SKM-1 (cell line): ENCODE measurements around the gene PCSK9.
"Not testable (repeated sequence)": the region's sequence is repeated elsewhere in the genome, so short reads cannot be mapped to it uniquely, and the experiment has no call there.

ENCODE experiments used
- DNase-seq: peaks from one replicate; lab custom pipeline; 2025; ENCODE audit not compliant: unreplicated experiment; lab: John Stamatoyannopoulos, UW

PCSK9 gene

GRCh38 chr1:55073187-55073916 is 34.0 kb downstream of the PCSK9 start:
- DNase-seq = no peak

GRCh38 chr1:55074455-55074854 is 35.1 kb downstream of the PCSK9 start:
- DNase-seq = no peak

- DNase-seq = no peak
These were observed 37.0 kb downstream of the PCSK9 start for GRCh38 chr1:55076356-55076755.

- DNase-seq = no peak
These were observed 39.1 kb downstream of the PCSK9 start for GRCh38 chr1:55078470-55078869.

GRCh38 chr1:55079651-55080050 is 40.3 kb downstream of the PCSK9 start:
- DNase-seq = no peak

GRCh38 chr1:55081188-55081904 is 42.0 kb downstream of the PCSK9 start:
- no peak for DNase-seq

GRCh38 chr1:55081905-55082296 is 42.6 kb downstream of the PCSK9 start:
- no peak for DNase-seq

GRCh38 chr1:55084257-55084656 is 44.9 kb downstream of the PCSK9 start:
- no peak for DNase-seq

- DNase-seq = no peak
These were observed 48.1 kb downstream of the PCSK9 start for GRCh38 chr1:55087439-55087838.

GRCh38 chr1:55088413-55088812 is 49.1 kb downstream of the PCSK9 start:
- DNase-seq = no peak

GRCh38 chr1:55089683-55090082 is 50.3 kb downstream of the PCSK9 start:
- no peak for DNase-seq

- no peak for DNase-seq
These were observed 53.1 kb downstream of the PCSK9 start for GRCh38 chr1:55092475-55092874.

GRCh38 chr1:55095095-55095494 is 55.7 kb downstream of the PCSK9 start:
- no peak for DNase-seq

- no peak for DNase-seq
These were observed 64.5 kb downstream of the PCSK9 start for GRCh38 chr1:55103891-55104290.

GRCh38 chr1:55107101-55107500 is 67.8 kb downstream of the PCSK9 start:
- DNase-seq = no peak

- DNase-seq = not testable (repeated sequence)
These were observed 69.7 kb downstream of the PCSK9 start for GRCh38 chr1:55109005-55109404.
